Measurements from ENCODE around the gene WDR37. TPM values are rescaled to one million over a fixed set of nuclear protein-coding genes. Genes with fewer than 3 reads are reported as not detected.
A peak's percentile ranks its signal among the peaks of the same experiment; 100 is the strongest.

Gene WDR37
- total RNA-seq, 1 experiment from 2014 or later: 14.2 TPM

DNA sequence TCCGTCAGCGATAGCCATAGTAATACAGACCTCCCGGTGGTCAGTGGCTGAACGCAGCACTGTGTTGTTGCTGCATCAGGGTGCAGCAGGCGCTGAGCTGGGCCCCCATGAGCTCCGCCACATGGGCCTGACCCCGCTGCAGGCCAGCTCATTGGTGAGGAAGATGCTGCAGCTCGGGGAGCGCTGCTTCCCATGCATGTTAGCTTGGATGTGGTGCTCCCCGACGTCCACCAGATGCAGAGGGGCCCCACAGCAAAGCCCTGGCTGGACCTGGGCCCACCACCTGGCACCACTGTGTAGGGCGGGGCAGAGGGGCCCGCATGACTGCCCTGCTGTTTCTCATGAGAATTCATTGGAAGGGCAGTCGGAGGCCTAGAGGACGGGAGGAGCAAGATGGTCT lies 50.8 kb downstream of the WDR37 start:
- ChIA-PET CTCF (no interaction called here), POLR2A (interaction anchor here (0.6 kb wide), 1 partner anchor 51 kb away, joined by 3 read pairs; the partner anchor contains the start of gene WDR37)
- H3K9me3 Mint-ChIP-seq (ENCODE audit: unreplicated experiment): no peaks in the 10 kb centered on the region
- no peak overlapping the region for H3K4me3 Mint-ChIP-seq (ENCODE audit: unreplicated experiment)
- no TSS peak for BruUV-seq (replicated peaks)
- DNase-seq (ENCODE audit: unreplicated experiment): no peak
- peaks cover 20% of the 10 kb centered on the region for H3K4me1 Mint-ChIP-seq (ENCODE audit: insufficient read depth, unreplicated experiment)
- TF ChIP-seq, protein P1, sequence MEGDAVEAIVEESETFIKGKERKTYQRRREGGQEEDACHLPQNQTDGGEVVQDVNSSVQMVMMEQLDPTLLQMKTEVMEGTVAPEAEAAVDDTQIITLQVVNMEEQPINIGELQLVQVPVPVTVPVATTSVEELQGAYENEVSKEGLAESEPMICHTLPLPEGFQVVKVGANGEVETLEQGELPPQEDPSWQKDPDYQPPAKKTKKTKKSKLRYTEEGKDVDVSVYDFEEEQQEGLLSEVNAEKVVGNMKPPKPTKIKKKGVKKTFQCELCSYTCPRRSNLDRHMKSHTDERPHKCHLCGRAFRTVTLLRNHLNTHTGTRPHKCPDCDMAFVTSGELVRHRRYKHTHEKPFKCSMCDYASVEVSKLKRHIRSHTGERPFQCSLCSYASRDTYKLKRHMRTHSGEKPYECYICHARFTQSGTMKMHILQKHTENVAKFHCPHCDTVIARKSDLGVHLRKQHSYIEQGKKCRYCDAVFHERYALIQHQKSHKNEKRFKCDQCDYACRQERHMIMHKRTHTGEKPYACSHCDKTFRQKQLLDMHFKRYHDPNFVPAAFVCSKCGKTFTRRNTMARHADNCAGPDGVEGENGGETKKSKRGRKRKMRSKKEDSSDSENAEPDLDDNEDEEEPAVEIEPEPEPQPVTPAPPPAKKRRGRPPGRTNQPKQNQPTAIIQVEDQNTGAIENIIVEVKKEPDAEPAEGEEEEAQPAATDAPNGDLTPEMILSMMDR (IDR thresholded peaks at IDR 0.05; ENCODE audit: unreplicated experiment): no peak
- no peaks in the 10 kb centered on the region for H3K27me3 Mint-ChIP-seq (ENCODE audit: insufficient read depth, unreplicated experiment)
- H3K27ac Mint-ChIP-seq (ENCODE audit: low read depth, unreplicated experiment): peak overlapping the region; percentile 77
- peaks cover 83% of the 10 kb centered on the region for H3K36me3 Mint-ChIP-seq (ENCODE audit: insufficient read depth, unreplicated experiment)
- intact Hi-C loops (cut with micrococcal nuclease): no loop called here

GRCh38 chr10:1107679-1108078 lies 51.5 kb downstream of the WDR37 start:
- intact Hi-C loops (cut with micrococcal nuclease): no loop called here
- Mint-ChIP-seq H3K27me3 (ENCODE audit: insufficient read depth, unreplicated experiment) (no peaks in the 10 kb centered on the region), H3K9me3 (ENCODE audit: unreplicated experiment) (no peaks in the 10 kb centered on the region), H3K27ac (ENCODE audit: low read depth, unreplicated experiment) (peak overlapping the region; percentile 77), H3K36me3 (ENCODE audit: insufficient read depth, unreplicated experiment) (peaks cover 83% of the 10 kb centered on the region), H3K4me3 (ENCODE audit: unreplicated experiment) (no peak overlapping the region), H3K4me1 (ENCODE audit: insufficient read depth, unreplicated experiment) (peaks cover 20% of the 10 kb centered on the region)
- TF ChIP-seq, protein P1 (IDR thresholded peaks at IDR 0.05; ENCODE audit: unreplicated experiment): no peak
- POLR2A ChIA-PET: interaction anchor here (0.6 kb wide), 1 partner anchor 904 kb away, joined by 4 read pairs; no protein-coding TSS in a partner anchor
- DNase-seq (ENCODE audit: unreplicated experiment): no peak
- CTCF ChIA-PET: no interaction called here
- no TSS peak for BruUV-seq (replicated peaks)

GRCh38 chr10:1109795-1110673 lies 53.8 kb downstream of the WDR37 start:
- no peak overlapping the region for H3K4me3 Mint-ChIP-seq (ENCODE audit: unreplicated experiment)
- H3K9me3 Mint-ChIP-seq (ENCODE audit: unreplicated experiment): no peaks in the 10 kb centered on the region
- TF ChIP-seq, protein P1 (IDR thresholded peaks at IDR 0.05; ENCODE audit: unreplicated experiment): peak; percentile 58
- peak overlapping the region; percentile 76 for H3K27ac Mint-ChIP-seq (ENCODE audit: low read depth, unreplicated experiment)
- peak; percentile 81 for DNase-seq (ENCODE audit: unreplicated experiment)
- no TSS peak for BruUV-seq (replicated peaks)
- peaks cover 20% of the 10 kb centered on the region for H3K4me1 Mint-ChIP-seq (ENCODE audit: insufficient read depth, unreplicated experiment)
- peaks cover 78% of the 10 kb centered on the region for H3K36me3 Mint-ChIP-seq (ENCODE audit: insufficient read depth, unreplicated experiment)
- ChIA-PET POLR2A (no interaction called here), CTCF (interaction anchor here (0.5 to 1.6 kb wide), 3 partner anchors 15 to 1934 kb away, joined by 3 to 4 read pairs (median 4); no protein-coding TSS in a partner anchor)
- intact Hi-C loops (cut with micrococcal nuclease): loop anchor here (2.0 kb wide), 1 partner anchor 259 kb away; no protein-coding TSS in a partner anchor
- no peaks in the 10 kb centered on the region for H3K27me3 Mint-ChIP-seq (ENCODE audit: insufficient read depth, unreplicated experiment)

DNA sequence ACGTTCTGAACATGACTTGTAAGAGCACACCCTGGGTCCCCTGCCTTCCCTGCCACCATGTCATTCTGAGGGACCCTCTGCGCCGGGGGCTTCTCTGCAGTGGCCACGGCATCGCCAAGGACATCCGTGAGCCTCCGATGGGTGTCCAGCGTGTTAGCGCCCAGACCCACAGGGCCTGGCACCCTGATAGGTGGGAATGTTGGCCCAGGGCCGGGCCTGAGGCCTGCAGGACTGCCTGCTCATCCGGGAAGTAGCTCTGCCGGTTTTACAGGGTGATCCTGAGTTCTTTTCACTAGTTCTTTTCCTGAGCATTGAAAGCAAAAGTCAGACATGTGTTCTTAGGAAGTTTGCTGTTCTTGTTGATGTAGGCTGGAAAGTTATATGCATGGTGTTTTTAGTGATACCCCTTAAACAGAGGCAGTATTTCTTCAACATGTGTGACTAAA lies 54.5 kb downstream of the WDR37 start:
- Mint-ChIP-seq H3K27ac (ENCODE audit: low read depth, unreplicated experiment) (peak overlapping the region; percentile 76), H3K4me3 (ENCODE audit: unreplicated experiment) (no peak overlapping the region), H3K36me3 (ENCODE audit: insufficient read depth, unreplicated experiment) (peaks cover 73% of the 10 kb centered on the region), H3K4me1 (ENCODE audit: insufficient read depth, unreplicated experiment) (peaks cover 20% of the 10 kb centered on the region), H3K9me3 (ENCODE audit: unreplicated experiment) (no peaks in the 10 kb centered on the region), H3K27me3 (ENCODE audit: insufficient read depth, unreplicated experiment) (no peaks in the 10 kb centered on the region)
- CTCF ChIA-PET: interaction anchor here (0.5 to 1.6 kb wide), 4 partner anchors 14 to 1933 kb away, joined by 3 to 4 read pairs (median 4); no protein-coding TSS in a partner anchor
- intact Hi-C loops (cut with micrococcal nuclease): loop anchor here (2.0 kb wide), 1 partner anchor 258 kb away; no protein-coding TSS in a partner anchor
- TF ChIP-seq, protein P1 (IDR thresholded peaks at IDR 0.05; ENCODE audit: unreplicated experiment): no peak
- no peak for DNase-seq (ENCODE audit: unreplicated experiment)
- POLR2A ChIA-PET: no interaction called here
- BruUV-seq (replicated peaks): no TSS peak

All from MCF 10A (cell line).